ENCODE measurements around the gene BRD9. TPM values are rescaled to one million over a fixed set of nuclear protein-coding genes. Genes with fewer than 3 reads are reported as not detected.

BRD9 gene
- polyA plus RNA-seq, 6 donors from 2014 or later = 5.6 to 16.2 (median 12.5) TPM

- Mint-ChIP-seq H3K27me3 (no peaks in the 10 kb centered on the region), H3K27ac (peak overlapping the region in 1 of 6 donors; percentile 24), H3K36me3 (peaks cover 12 to 29% of the 10 kb centered on the region in 2 donors), H3K4me3 (no peak overlapping the region), H3K9me3 (no peaks in the 10 kb centered on the region), H3K4me1 (peaks cover 6 to 10% (median 7%) of the 10 kb centered on the region in 3 donors)
- no peak for ATAC-seq (ENCODE audit: low read depth in 2 of 2)
- no peak for DNase-seq
These were observed 16.7 kb downstream of the BRD9 start for GRCh38 chr5:875931-876330.

DNA sequence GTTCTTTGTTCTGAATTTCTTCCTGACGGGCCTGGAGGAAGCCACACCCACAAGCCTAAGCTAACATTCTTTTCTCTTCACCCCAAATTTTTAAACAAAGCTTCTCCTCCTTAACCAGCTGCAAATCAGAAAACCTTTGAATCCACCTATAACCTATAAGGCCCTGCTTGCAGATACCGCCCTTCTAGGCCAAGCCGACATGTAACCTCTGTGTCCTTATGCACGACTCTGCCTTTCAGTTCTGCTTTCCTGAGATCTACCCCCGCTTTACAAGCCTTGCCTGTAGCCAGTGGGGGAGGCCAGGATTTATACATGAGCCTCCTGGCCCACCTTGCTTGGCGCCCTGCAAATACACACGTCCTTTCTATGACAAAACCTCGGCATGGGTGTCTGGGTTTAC is 19.3 kb downstream of the BRD9 start:
- Mint-ChIP-seq H3K27me3 (no peaks in the 10 kb centered on the region), H3K9me3 (no peaks in the 10 kb centered on the region), H3K4me1 (peaks cover 6 to 10% (median 7%) of the 10 kb centered on the region in 3 donors), H3K36me3 (peaks cover 12 to 42% of the 10 kb centered on the region in 2 donors), H3K4me3 (peak overlapping the region in 1 of 8 donors; percentile 31), H3K27ac (peak overlapping the region in 2 of 6 donors; percentile 38 to 53)
- DNase-seq (no peak), ATAC-seq (ENCODE audit: low read depth in 2 of 2) (peak in 1 of 2 donors; percentile 36)

GRCh38 chr5:872301-872700 is 20.3 kb downstream of the BRD9 start:
- no peak for DNase-seq
- Mint-ChIP-seq H3K36me3 (peaks cover 20 to 45% of the 10 kb centered on the region in 2 donors), H3K9me3 (no peaks in the 10 kb centered on the region), H3K27me3 (no peaks in the 10 kb centered on the region), H3K4me1 (peaks cover 6 to 10% (median 7%) of the 10 kb centered on the region in 3 donors), H3K4me3 (no peak overlapping the region), H3K27ac (peak overlapping the region in 1 of 6 donors; percentile 80)
- ATAC-seq (ENCODE audit: low read depth in 2 of 2) = no peak

GRCh38 chr5:871596-872298 is 20.9 kb downstream of the BRD9 start:
- peak overlapping the region in 1 of 6 donors; percentile 80 for H3K27ac Mint-ChIP-seq
- ATAC-seq (ENCODE audit: low read depth in 2 of 2) (no peak), DNase-seq (no peak)
- no peaks in the 10 kb centered on the region for H3K9me3 Mint-ChIP-seq
- peaks cover 6 to 10% (median 7%) of the 10 kb centered on the region in 3 donors for H3K4me1 Mint-ChIP-seq
- peaks cover 23 to 48% of the 10 kb centered on the region in 2 donors for H3K36me3 Mint-ChIP-seq
- no peak overlapping the region for H3K4me3 Mint-ChIP-seq
- H3K27me3 Mint-ChIP-seq = no peaks in the 10 kb centered on the region

GRCh38 chr5:870956-871355 is 21.6 kb downstream of the BRD9 start:
- Mint-ChIP-seq H3K27ac (no peak overlapping the region), H3K4me1 (peaks cover 6 to 10% (median 7%) of the 10 kb centered on the region in 3 donors), H3K9me3 (no peaks in the 10 kb centered on the region), H3K27me3 (no peaks in the 10 kb centered on the region), H3K4me3 (no peak overlapping the region), H3K36me3 (peaks cover 30 to 54% of the 10 kb centered on the region in 2 donors)
- DNase-seq (no peak), ATAC-seq (ENCODE audit: low read depth in 2 of 2) (no peak)

DNA sequence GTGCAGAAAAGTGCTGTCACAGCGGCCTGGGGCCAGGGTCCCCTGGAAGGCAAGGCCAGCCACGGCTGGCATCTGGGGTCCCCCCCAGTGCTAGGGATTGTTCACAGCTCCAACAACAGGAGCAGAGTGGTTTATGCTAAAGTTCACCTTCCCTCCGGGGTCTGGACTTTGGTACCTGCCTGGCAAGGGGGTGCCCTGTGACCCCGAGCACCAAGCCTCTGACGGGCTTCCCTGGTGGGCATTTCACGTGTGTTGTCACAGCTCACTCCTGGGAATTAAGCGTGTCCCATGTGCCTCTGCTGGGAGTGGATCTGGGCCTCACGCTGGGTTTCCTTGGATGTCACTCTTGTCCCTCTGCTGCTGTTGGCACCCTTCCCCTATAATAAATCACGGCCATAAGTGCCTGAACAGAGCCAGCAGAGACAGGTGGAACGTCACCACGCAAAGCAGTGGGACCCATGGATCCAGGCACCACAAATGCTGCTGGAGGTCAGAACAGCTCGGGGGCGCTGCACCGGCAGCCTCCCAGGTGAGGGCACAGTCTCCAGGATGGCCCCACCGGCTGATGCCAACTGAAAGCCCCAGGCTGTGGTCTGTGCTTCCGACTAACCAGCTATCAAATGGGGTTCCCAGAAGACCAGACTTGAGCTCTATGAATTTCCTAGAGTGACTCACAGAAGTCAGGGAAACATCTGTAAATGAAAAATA is 24.0 kb downstream of the BRD9 start:
- Mint-ChIP-seq H3K36me3 (peaks cover 25 to 39% of the 10 kb centered on the region in 2 donors), H3K27ac (peak overlapping the region in 1 of 6 donors; percentile 54), H3K4me1 (peaks cover 5 to 6% (median 5%) of the 10 kb centered on the region in 3 donors), H3K27me3 (no peaks in the 10 kb centered on the region), H3K4me3 (no peak overlapping the region), H3K9me3 (no peaks in the 10 kb centered on the region)
- DNase-seq (no peak), ATAC-seq (ENCODE audit: low read depth in 2 of 2) (no peak)

GRCh38 chr5:867300-867870 is 25.2 kb downstream of the BRD9 start:
- Mint-ChIP-seq H3K36me3 (peaks cover 25 to 39% of the 10 kb centered on the region in 2 donors), H3K27ac (no peak overlapping the region), H3K4me1 (no peaks in the 10 kb centered on the region), H3K27me3 (no peaks in the 10 kb centered on the region), H3K9me3 (no peaks in the 10 kb centered on the region), H3K4me3 (no peak overlapping the region)
- ATAC-seq (ENCODE audit: low read depth in 2 of 2) (no peak), DNase-seq (no peak)

DNA sequence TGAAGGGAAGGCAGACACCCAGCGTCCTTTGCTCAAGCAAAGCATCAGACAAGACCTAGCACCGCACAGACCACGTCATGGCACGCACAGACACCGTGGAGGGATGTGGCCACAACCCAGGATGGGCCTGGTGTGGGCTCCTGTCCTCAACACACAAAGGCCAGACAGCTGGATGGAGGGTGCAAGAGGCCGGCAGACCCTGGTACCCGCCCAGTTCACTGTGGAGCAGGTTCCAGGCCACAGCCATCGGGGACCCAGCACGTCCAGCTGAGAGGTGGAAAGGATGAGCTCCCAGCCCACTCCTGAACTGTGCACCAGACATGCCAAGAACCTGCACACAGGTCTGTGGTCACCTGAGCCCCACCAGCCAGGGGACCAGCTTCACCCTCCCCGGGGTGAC is 26.8 kb downstream of the BRD9 start:
- H3K9me3 Mint-ChIP-seq = no peaks in the 10 kb centered on the region
- H3K27ac Mint-ChIP-seq = peak overlapping the region in 1 of 6 donors; percentile 60
- H3K27me3 Mint-ChIP-seq = no peaks in the 10 kb centered on the region
- H3K36me3 Mint-ChIP-seq = peaks cover 18 to 39% of the 10 kb centered on the region in 2 donors
- peaks cover 0 to 2% (median 2%) of the 10 kb centered on the region in 3 donors for H3K4me1 Mint-ChIP-seq
- no peak overlapping the region for H3K4me3 Mint-ChIP-seq
- ATAC-seq (ENCODE audit: low read depth in 2 of 2) (no peak), DNase-seq (no peak)

- ATAC-seq (ENCODE audit: low read depth in 2 of 2) (no peak), DNase-seq (no peak)
- no peak overlapping the region for H3K27ac Mint-ChIP-seq
- no peaks in the 10 kb centered on the region for H3K9me3 Mint-ChIP-seq
- no peaks in the 10 kb centered on the region for H3K27me3 Mint-ChIP-seq
- no peak overlapping the region for H3K4me3 Mint-ChIP-seq
- peaks cover 18 to 34% of the 10 kb centered on the region in 2 donors for H3K36me3 Mint-ChIP-seq
- H3K4me1 Mint-ChIP-seq = peaks cover 0 to 4% (median 3%) of the 10 kb centered on the region in 3 donors
These were observed 27.5 kb downstream of the BRD9 start for GRCh38 chr5:865168-865521.

DNA sequence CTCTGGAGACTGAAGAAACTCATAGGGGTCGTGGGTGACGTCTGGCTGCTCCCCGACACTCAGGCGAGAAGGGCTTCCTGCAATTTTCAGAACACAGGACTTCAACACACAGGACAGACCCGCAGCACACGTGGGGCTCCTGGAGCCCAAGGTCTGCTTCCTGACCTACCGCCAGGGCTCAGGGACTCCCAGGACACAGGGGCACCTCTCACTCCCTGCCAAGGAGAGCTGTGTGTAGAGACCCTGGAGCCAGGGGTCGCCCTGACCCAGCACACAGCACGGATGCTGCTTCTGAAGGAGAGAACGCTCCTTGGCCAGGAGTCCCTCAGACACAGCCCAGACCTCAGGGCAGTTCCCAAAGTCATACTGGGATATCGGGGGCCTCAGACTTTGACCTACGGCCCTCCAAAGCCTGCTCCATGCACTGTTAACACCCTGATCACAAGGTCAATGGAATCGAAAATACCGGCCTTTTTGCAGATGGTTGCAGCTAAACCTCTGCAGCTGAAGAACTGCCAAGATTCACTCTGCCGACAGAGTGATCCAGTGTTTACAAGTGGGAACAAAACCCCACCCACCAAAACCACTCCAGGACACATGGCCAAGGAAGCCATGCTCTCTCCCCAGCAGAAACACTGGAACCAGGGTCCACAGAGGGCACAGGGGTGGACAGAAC is 28.0 kb downstream of the BRD9 start:
- Mint-ChIP-seq H3K36me3 (peaks cover 18 to 28% of the 10 kb centered on the region in 2 donors), H3K4me3 (no peak overlapping the region), H3K27ac (peak overlapping the region in 1 of 6 donors; percentile 62), H3K9me3 (no peaks in the 10 kb centered on the region), H3K27me3 (no peaks in the 10 kb centered on the region), H3K4me1 (peaks cover 0 to 4% (median 3%) of the 10 kb centered on the region in 3 donors)
- DNase-seq (no peak), ATAC-seq (ENCODE audit: low read depth in 2 of 2) (no peak)

GRCh38 chr5:863244-863805 is 29.3 kb downstream of the BRD9 start:
- no peak overlapping the region for H3K27ac Mint-ChIP-seq
- H3K4me3 Mint-ChIP-seq = no peak overlapping the region
- H3K27me3 Mint-ChIP-seq = no peaks in the 10 kb centered on the region
- peaks cover 3 to 5% (median 4%) of the 10 kb centered on the region in 3 donors for H3K4me1 Mint-ChIP-seq
- ATAC-seq (ENCODE audit: low read depth in 2 of 2) (no peak), DNase-seq (no peak)
- no peaks in the 10 kb centered on the region for H3K9me3 Mint-ChIP-seq
- H3K36me3 Mint-ChIP-seq = peaks cover 18 to 21% of the 10 kb centered on the region in 2 donors

DNA sequence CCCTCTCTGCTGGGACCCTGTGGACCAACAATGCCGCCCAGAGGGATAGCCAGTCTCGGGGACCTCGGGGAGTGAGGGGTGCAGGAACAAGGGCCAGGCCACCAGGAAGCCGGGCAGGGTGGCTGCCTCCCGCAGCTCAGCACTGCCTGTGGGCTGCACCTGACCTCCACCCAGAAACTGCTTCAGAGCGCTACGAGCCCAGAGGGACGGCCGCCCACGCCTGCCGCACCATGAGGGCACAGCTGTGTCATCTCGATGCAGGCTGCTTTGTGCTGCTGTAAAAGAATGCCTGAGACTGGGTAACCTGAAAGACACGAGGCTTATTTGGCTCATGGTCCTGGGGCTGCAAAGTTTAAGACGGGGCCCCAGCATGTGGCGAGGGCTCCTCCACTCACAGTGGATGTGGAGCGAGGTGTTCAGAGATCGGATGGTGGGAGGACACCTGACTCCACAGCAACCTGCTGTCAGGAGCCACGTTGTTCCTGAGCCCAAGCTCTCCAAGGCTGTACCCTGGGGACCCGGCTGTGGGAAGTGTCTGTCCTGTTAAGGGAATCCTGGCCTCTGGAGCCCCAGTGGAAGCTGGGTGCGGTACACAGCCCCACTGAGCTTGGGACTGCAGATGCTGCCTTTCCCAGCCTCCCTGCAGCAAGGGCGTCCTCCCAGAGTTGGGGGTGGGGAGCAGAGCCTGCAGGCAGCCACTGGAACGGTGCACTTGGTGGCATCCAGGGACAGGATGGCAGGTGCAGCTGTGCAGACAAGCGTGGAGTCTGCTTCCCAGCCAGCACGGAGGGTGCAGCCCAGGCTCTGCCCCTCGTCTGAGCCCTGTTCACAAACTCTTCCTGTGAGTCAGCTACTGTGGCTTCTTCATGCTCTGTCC is 30.0 kb downstream of the BRD9 start:
- Mint-ChIP-seq H3K27ac (no peak overlapping the region), H3K27me3 (no peaks in the 10 kb centered on the region), H3K4me1 (peaks cover 3 to 5% (median 4%) of the 10 kb centered on the region in 3 donors), H3K4me3 (no peak overlapping the region), H3K9me3 (no peaks in the 10 kb centered on the region), H3K36me3 (peaks cover 12 to 14% of the 10 kb centered on the region in 2 donors)
- DNase-seq = no peak
- no peak for ATAC-seq (ENCODE audit: low read depth in 2 of 2)
